H9 (cell line): Measurements from ENCODE around the gene GCLC. TPM values are rescaled to one million over a fixed set of nuclear protein-coding genes. Genes with fewer than 3 reads are reported as not detected.

Experiments used
- DNase-seq: peaks from one replicate; pipeline ENCODE4 v3.0.0-alpha.2; 2017
- H2AFZ ChIP-seq: one replicate; pipeline ENCODE4 v1.6.1; 2013; ENCODE audit warnings: mild to moderate bottlenecking, low read length, control low read depth, moderate library complexity
- H2AK5ac ChIP-seq: 2 replicates; pipeline ENCODE4 v1.6.1; 2013; ENCODE audit warnings: low read length, control low read depth, mixed read lengths; ENCODE audit not compliant: insufficient read length
- H2BK120ac ChIP-seq: one replicate; pipeline ENCODE4 v1.6.1; 2013; ENCODE audit warnings: low read depth, mild to moderate bottlenecking, low read length, control low read depth, inconsistent platforms; ENCODE audit not compliant: poor library complexity, severe bottlenecking
- H2BK12ac ChIP-seq: 2 replicates; pipeline ENCODE4 v1.6.1; 2013; ENCODE audit warnings: low read length, control low read depth, mixed read lengths, low read depth; ENCODE audit not compliant: insufficient read length
- H2BK15ac ChIP-seq: 2 replicates; pipeline ENCODE4 v1.6.1; 2013; ENCODE audit warnings: low read depth, low read length, control low read depth
- H2BK20ac ChIP-seq: one replicate; pipeline ENCODE4 v1.6.1; 2013; ENCODE audit warnings: low read depth, mild to moderate bottlenecking, low read length, control low read depth, inconsistent platforms; ENCODE audit not compliant: poor library complexity, severe bottlenecking
- H2BK5ac ChIP-seq: 2 replicates; pipeline ENCODE4 v1.6.1; 2013; ENCODE audit warnings: low read length, control low read depth, mixed read lengths; ENCODE audit not compliant: insufficient read length
- H3K14ac ChIP-seq: 2 replicates; pipeline ENCODE4 v1.6.1; 2013; ENCODE audit warnings: low read length, control low read depth; ENCODE audit not compliant: insufficient read depth
- H3K18ac ChIP-seq: 2 replicates; pipeline ENCODE4 v1.6.1; 2013; ENCODE audit warnings: low read depth, mild to moderate bottlenecking, mixed read lengths, low read length, control low read depth; ENCODE audit not compliant: insufficient read length
- H3K23ac ChIP-seq: 2 replicates; pipeline ENCODE4 v1.6.1; 2013; ENCODE audit warnings: low read length, control low read depth, mixed read lengths, low read depth; ENCODE audit not compliant: insufficient read length
- H3K23me2 ChIP-seq: 2 replicates; pipeline ENCODE4 v1.6.1; 2013; ENCODE audit warnings: low read depth, mild to moderate bottlenecking, mixed read lengths, low read length, control low read depth; ENCODE audit not compliant: insufficient read length, poor library complexity, severe bottlenecking
- H3K27ac ChIP-seq: 2 replicates; pipeline ENCODE4 v1.5.1; 2013; ENCODE audit warnings: low read length, control low read depth, mixed read lengths, low read depth; ENCODE audit not compliant: insufficient read length
- H3K27me3 ChIP-seq: 2 replicates; pipeline ENCODE4 v1.6.1; 2013; ENCODE audit warnings: low read length, control low read depth, inconsistent platforms; ENCODE audit not compliant: insufficient read depth
- H3K4ac ChIP-seq: 2 replicates; pipeline ENCODE4 v1.6.1; 2013; ENCODE audit warnings: low read depth, mild to moderate bottlenecking, control low read depth, inconsistent platforms, low read length, moderate library complexity
- H3K4me1 ChIP-seq: 2 replicates; pipeline ENCODE4 v1.6.1; 2013; ENCODE audit warnings: low read length, control low read depth, inconsistent platforms; ENCODE audit not compliant: insufficient read depth
- H3K4me2 ChIP-seq: 2 replicates; pipeline ENCODE4 v1.6.1; 2013; ENCODE audit warnings: low read length, control low read depth, mixed read lengths; ENCODE audit not compliant: insufficient read length, insufficient read depth
- H3K56ac ChIP-seq: 2 replicates; pipeline ENCODE4 v1.6.1; 2013; ENCODE audit warnings: low read depth, mild to moderate bottlenecking, mixed read lengths, low read length, control low read depth; ENCODE audit not compliant: insufficient read length
- H3K79me1 ChIP-seq: 2 replicates; pipeline ENCODE4 v1.6.1; 2013; ENCODE audit warnings: low read depth, mild to moderate bottlenecking, moderate library complexity, low read length, control low read depth, inconsistent platforms; ENCODE audit not compliant: insufficient read depth, poor library complexity, severe bottlenecking
- H3K79me2 ChIP-seq: 2 replicates; pipeline ENCODE4 v1.6.1; 2013; ENCODE audit warnings: low read length, control low read depth, inconsistent platforms; ENCODE audit not compliant: insufficient read depth
- H3K9ac ChIP-seq: 2 replicates; pipeline ENCODE4 v1.6.1; 2013; ENCODE audit warnings: low read length, control low read depth, mixed read lengths; ENCODE audit not compliant: insufficient read length; ENCODE audit errors: extremely low read depth
- H3K9me3 ChIP-seq: one replicate; pipeline ENCODE4 v1.6.1; 2013; ENCODE audit warnings: low read depth, low read length, inconsistent platforms; ENCODE audit not compliant: control insufficient read depth
- H3T11ph ChIP-seq: one replicate; pipeline ENCODE4 v1.6.1; 2013; ENCODE audit warnings: mild to moderate bottlenecking, low read length, control low read depth, inconsistent platforms
- H4K20me1 ChIP-seq: one replicate; pipeline ENCODE4 v1.6.1; 2013; ENCODE audit not compliant: control insufficient read depth, insufficient read length, insufficient read depth
- H4K5ac ChIP-seq: 2 replicates; pipeline ENCODE4 v1.6.1; 2013; ENCODE audit warnings: low read depth, mild to moderate bottlenecking, mixed read lengths, low read length, control low read depth; ENCODE audit not compliant: insufficient read length
- H4K8ac ChIP-seq: replicated peaks from 2 replicates; pipeline ENCODE4 v1.6.1; 2013; ENCODE audit warnings: low read length, control low read depth, mixed read lengths, low read depth; ENCODE audit not compliant: insufficient read length
- H4K91ac ChIP-seq: 2 replicates; pipeline ENCODE4 v1.6.1; 2013; ENCODE audit warnings: low read depth, mild to moderate bottlenecking, moderate library complexity, mixed read lengths, low read length, control low read depth; ENCODE audit not compliant: insufficient read length
- H3K27ac Mint-ChIP-seq, 3 experiments: 2 replicates in 2 of 3; 3 replicates in 1 of 3; pipeline ENCODE4 v1.8.0; 2020 to 2021; ENCODE audit warnings: mixed read lengths in 3 of 3, mild to moderate bottlenecking in 1 of 3, moderate library complexity in 1 of 3
- H3K27me3 Mint-ChIP-seq: 2 replicates; pipeline ENCODE4 v1.8.0; 2021; ENCODE audit warnings: low read depth, mild to moderate bottlenecking, moderate library complexity, mixed read lengths
- H3K36me3 Mint-ChIP-seq, 3 experiments: 2 replicates in 2 of 3; 3 replicates in 1 of 3; pipeline ENCODE4 v1.8.0; 2020 to 2021; ENCODE audit warnings: low read depth in 3 of 3, mixed read lengths in 3 of 3; ENCODE audit not compliant: insufficient read depth in 1 of 3
- H3K4me1 Mint-ChIP-seq, 2 experiments: 2 replicates each; pipeline ENCODE4 v1.8.0; 2020; ENCODE audit warnings: mixed read lengths in 2 of 2
- H3K4me3 Mint-ChIP-seq, 2 experiments: 2 replicates in 1 of 2; 3 replicates in 1 of 2; pipeline ENCODE4 v1.8.0; 2020 to 2021; ENCODE audit warnings: mild to moderate bottlenecking in 2 of 2, mixed read lengths in 2 of 2, moderate library complexity in 1 of 2
- H3K9me3 Mint-ChIP-seq, 2 experiments: 2 replicates in 1 of 2; 3 replicates in 1 of 2; pipeline ENCODE4 v1.8.0; 2020; ENCODE audit warnings: mild to moderate bottlenecking in 2 of 2, mixed read lengths in 2 of 2, moderate library complexity in 1 of 2
- CTCF ChIP-seq: fragments of 200-600 bp; sonication (generic); conservative IDR thresholded peaks from 3 replicates; pipeline ENCODE4 v1.8.0; 2021; ENCODE audit warnings: antibody characterized with exemption, mild to moderate bottlenecking
- WGBS: extraction: QIAGEN DNeasy Blood & Tissue Kit; methylation state at CpG from one replicate; pipeline ENCODE4 v1.1.7; 2013; ENCODE audit warnings: missing lambda C conversion rate, low lambda C conversion rate, mixed read lengths; ENCODE audit not compliant: insufficient read length; ENCODE audit errors: extremely low coverage; 5-methylcytosine and 5-hydroxymethylcytosine counted together
- total RNA-seq: library from RNA; stranded (reverse); gene quantifications from 2 replicates; pipeline ENCODE4 v1.2.1, GENCODE V29; 2021

GCLC gene
- total RNA-seq, 1 experiment from 2014 or later: 55.5 TPM

GRCh38 chr6:53461696-53462095 lies 83.2 kb downstream of the GCLC start:
- no peak overlapping the region for H2AFZ ChIP-seq
- no peak for TF ChIP-seq CTCF
- H4K5ac ChIP-seq: no peak overlapping the region
- Mint-ChIP-seq H3K4me3 (no peak overlapping the region), H3K4me1 (peaks cover 6 to 8% of the 10 kb centered on the region in 2 experiments), H3K27me3 (no peaks in the 10 kb centered on the region; the same call in 1 of the 2 replicates), H3K9me3 (no peaks in the 10 kb centered on the region), H3K36me3 (no peaks in the 10 kb centered on the region), H3K27ac (no peak overlapping the region)
- H3K27me3 ChIP-seq: no peaks in the 10 kb centered on the region
- no peaks in the 10 kb centered on the region for H3K79me1 ChIP-seq
- H3K79me2 ChIP-seq: no peaks in the 10 kb centered on the region
- no peak overlapping the region for H4K8ac ChIP-seq
- H3K4me2 ChIP-seq: no peak overlapping the region
- H4K91ac ChIP-seq: no peak overlapping the region
- H3K9ac ChIP-seq: no peak overlapping the region
- no peak overlapping the region for H2BK12ac ChIP-seq
- H3K4ac ChIP-seq: no peak overlapping the region
- no peak overlapping the region for H3K56ac ChIP-seq
- no peaks in the 10 kb centered on the region for H3K9me3 ChIP-seq
- H2BK15ac ChIP-seq: no peak overlapping the region
- H2BK5ac ChIP-seq: no peak overlapping the region
- H3K18ac ChIP-seq: no peak overlapping the region
- no peak overlapping the region for H2BK120ac ChIP-seq
- no CpG with 5 or more reads among the region's 5 CpGs for WGBS
- no peak overlapping the region for H3K27ac ChIP-seq
- H3T11ph ChIP-seq: no peak overlapping the region
- no peak overlapping the region for H3K23ac ChIP-seq
- no peak overlapping the region for H3K14ac ChIP-seq
- no peak for DNase-seq
- H3K23me2 ChIP-seq: no peaks in the 10 kb centered on the region
- H2AK5ac ChIP-seq: no peak overlapping the region
- no peaks in the 10 kb centered on the region for H3K4me1 ChIP-seq
- no peak overlapping the region for H2BK20ac ChIP-seq
- no peaks in the 10 kb centered on the region for H4K20me1 ChIP-seq
